LNCAP (cell line): Measurements from ENCODE around the gene PHKG2.

Source experiments
- TF ChIP-seq, protein P1 (sequence below): fragments of 450-650 bp; IDR thresholded peaks from 2 replicates; pipeline ENCODE4 v1.5.1; 2017; ENCODE audit warnings: mild to moderate bottlenecking

PHKG2 gene

DNA sequence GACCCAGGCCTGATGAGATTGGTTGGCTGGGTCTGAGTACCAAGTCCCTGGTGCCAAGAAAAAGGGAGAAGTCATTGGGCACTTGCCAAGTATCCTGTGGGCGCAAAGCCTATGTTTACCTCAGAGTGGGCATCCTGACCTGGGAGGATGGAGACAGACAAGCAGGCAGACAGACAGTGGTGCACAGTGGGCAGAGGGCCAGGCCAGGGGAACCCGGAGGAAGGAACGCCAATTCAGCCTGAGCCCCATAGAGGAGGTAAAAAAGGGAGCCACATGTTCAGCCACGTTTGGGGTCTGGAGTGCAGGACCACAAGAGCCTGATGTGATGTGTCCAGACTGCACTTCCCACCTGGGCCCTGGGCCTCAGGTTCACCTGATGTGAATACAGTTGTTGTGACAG, 5.4 kb downstream of the PHKG2 start:
- TF ChIP-seq, protein P1, sequence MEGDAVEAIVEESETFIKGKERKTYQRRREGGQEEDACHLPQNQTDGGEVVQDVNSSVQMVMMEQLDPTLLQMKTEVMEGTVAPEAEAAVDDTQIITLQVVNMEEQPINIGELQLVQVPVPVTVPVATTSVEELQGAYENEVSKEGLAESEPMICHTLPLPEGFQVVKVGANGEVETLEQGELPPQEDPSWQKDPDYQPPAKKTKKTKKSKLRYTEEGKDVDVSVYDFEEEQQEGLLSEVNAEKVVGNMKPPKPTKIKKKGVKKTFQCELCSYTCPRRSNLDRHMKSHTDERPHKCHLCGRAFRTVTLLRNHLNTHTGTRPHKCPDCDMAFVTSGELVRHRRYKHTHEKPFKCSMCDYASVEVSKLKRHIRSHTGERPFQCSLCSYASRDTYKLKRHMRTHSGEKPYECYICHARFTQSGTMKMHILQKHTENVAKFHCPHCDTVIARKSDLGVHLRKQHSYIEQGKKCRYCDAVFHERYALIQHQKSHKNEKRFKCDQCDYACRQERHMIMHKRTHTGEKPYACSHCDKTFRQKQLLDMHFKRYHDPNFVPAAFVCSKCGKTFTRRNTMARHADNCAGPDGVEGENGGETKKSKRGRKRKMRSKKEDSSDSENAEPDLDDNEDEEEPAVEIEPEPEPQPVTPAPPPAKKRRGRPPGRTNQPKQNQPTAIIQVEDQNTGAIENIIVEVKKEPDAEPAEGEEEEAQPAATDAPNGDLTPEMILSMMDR = no peak

DNA sequence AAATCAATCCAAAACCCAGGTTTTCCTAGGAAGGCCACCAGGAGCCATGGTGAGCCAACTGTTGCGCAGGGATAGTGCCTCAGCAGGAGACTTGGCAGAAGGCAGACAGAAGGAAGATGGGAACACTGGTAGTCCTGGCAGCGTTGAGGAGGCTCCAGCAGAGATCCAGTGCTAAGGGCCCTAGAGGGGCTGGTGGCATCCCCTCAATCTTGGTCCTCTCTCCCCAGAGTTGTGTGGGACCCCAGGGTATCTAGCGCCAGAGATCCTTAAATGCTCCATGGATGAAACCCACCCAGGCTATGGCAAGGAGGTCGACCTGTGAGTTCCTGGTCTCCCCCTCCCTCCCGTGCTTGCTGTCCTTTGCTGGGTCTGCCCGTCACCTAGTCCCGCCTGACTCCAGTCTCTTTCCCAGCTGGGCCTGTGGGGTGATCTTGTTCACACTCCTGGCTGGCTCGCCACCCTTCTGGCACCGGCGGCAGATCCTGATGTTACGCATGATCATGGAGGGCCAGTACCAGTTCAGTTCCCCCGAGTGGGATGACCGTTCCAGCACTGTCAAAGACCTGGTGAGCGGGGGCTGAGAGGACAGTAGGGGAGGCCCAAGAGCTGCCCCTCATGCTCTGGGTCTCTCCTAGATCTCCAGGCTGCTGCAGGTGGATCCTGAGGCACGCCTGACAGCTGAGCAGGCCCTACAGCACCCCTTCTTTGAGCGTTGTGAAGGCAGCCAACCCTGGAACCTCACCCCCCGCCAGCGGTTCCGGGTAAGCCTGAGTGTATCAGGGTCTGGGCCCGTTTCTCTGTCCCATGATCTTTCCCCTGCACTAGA, 7.9 kb downstream of the PHKG2 start:
- TF ChIP-seq, protein P1 = no peak

DNA sequence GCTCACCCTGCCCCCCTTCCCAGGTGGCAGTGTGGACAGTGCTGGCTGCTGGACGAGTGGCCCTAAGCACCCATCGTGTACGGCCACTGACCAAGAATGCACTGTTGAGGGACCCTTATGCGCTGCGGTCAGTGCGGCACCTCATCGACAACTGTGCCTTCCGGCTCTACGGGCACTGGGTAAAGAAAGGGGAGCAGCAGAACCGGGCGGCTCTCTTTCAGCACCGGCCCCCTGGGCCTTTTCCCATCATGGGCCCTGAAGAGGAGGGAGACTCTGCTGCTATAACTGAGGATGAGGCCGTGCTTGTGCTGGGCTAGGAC, 8.5 kb downstream of the PHKG2 start:
- TF ChIP-seq, protein P1 = no peak

DNA sequence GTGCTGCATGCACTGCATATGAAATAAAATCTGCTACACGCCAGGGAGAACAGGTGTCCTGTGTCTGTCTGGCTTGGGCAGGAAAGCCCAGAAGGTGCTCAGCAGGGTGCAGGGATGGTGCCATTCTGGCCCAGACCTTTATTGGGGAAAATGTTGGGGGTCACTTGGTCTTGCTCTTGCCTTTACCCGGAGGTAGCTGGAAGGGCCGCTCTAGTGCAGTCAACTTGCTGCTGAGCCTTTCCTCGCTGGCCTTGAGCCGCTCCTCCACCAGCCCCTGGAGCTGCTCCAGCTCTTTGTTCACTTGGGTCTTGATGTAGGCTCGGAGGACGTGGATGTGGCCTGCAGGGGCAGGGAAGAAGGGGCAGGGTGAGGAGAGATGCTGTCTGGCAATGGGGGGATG, 9.1 kb downstream of the PHKG2 start:
- TF ChIP-seq, protein P1 = no peak

DNA sequence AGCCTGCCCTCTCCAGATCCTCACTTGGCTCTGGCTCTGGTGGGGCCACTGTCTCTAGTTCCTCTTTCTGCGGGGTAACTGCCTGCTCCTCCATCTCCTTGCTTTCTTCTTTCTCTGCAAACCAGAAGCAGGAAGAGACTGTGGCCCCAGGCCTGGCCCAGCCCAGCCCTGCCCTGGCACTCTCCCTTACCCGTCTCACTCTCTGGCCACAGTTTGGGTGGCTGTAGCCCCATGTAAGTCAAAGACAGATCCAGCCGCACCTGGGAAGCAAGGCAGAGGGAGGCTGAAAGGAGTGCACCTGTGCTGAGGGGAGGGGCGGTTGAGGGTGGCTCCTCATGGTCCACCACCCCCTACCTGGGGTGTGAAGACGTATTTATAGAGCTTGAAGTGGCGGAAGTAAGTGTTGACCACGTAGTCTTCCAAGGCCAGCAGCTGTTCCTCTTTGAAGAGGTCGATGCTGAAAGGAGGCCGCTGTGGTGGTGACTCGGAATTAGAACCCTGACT, 10.8 kb downstream of the PHKG2 start:
- TF ChIP-seq, protein P1 = no peak

DNA sequence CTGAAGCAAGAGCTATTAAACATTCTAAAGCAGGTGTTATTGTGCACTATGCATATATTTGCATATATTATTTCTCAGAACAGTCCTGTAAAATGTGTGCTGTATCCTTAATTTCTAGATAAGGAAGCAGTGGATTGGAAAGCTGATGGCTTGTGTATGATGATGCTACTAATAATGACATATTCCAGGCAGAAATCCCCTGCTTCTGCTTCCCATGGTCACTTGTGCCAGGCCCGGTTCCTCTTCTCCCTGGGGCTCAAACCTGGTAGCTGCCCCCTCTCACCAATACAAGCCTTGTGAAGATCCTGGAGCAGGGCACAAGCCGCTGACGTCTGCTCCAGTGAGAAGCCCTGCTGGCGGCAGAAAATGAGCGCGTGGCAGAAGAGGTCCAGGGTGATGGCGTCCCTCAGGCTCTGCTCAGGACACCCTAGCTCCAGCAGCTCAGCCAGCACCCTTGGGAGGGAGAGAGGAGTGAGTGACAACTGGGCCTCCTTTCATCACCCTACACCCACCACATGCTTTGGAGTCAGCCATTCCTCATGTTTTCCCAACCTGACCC, 11.9 kb downstream of the PHKG2 start:
- TF ChIP-seq, protein P1 = no peak

DNA sequence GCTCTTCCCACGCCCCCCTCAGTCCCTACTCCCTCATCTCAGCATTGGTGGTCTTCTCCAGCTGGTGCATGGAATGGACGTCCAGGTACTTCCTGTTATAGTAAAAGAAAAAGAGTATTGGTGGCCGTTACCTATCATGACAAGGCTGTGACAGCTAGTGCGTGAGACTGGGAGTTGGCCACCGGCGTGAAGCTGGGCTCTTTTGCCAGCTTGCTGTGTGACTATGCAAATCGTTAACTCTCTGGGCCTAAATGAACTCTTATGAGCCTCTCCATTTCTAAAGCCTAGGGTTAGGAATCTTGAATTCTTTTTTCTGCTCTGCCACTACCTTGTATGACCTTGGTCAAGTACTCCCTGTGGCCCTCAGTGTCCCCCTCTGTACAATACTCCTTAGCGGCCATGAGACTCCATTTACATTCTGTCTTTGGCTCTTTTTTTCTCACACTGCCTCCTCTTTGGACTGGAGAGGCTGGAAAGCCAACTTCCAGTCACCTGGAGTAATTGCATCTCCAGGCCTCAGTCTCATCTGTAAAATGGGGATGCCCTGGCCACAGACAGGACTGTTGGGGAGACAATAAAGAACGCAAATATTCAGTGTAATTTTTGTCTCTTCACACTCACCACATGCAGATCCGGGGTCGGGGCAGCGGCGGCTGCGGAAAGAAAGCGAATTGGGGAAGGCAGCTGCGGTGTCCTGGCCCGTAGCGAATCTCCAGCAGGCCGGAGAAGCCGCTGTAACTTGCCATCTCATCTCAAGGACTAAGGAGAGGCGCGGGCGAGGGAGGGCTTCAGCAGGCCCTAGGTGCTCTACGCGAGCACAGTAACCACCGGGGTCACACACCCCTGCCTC, 12.6 kb downstream of the PHKG2 start:
- TF ChIP-seq, protein P1 = no peak
